HG03064 (cell line): ENCODE measurements around the gene CCDC92B.

Experiments used
- ATAC-seq: cut with Tn5 transposase; IDR thresholded peaks from one replicate; pipeline ENCODE4 v1.9.1; 2021; ENCODE audit warnings: low read depth; ENCODE audit not compliant: unreplicated experiment

Gene CCDC92B

GRCh38 chr17:2723505-2723996 lies 25.9 kb downstream of the CCDC92B start:
- ATAC-seq, result no peak

- no peak for ATAC-seq
Measured at GRCh38 chr17:2722611-2723010, 26.8 kb downstream of the CCDC92B start.

GRCh38 chr17:2721603-2722002 lies 27.8 kb downstream of the CCDC92B start:
- no peak for ATAC-seq

- no peak for ATAC-seq
Measured at GRCh38 chr17:2719861-2720260, 29.6 kb downstream of the CCDC92B start.

GRCh38 chr17:2718150-2718938 lies 31.1 kb downstream of the CCDC92B start:
- ATAC-seq, result no peak

GRCh38 chr17:2716649-2717048 lies 32.8 kb downstream of the CCDC92B start:
- ATAC-seq, result no peak

GRCh38 chr17:2713881-2714280 lies 35.6 kb downstream of the CCDC92B start:
- no peak for ATAC-seq

GRCh38 chr17:2712300-2713043 lies 37.0 kb downstream of the CCDC92B start:
- ATAC-seq, result no peak

- peak; percentile 59 for ATAC-seq
Measured at GRCh38 chr17:2711608-2712299, 37.7 kb downstream of the CCDC92B start, which contains the start of gene CLUH. CLUH (minus strand) TSS chr17:2711764; CDS start chr17:2711661, 103 bp downstream.

- ATAC-seq, result peak; percentile 17
Measured at GRCh38 chr17:2710803-2711607, 38.4 kb downstream of the CCDC92B start.

GRCh38 chr17:2710071-2710802 lies 39.2 kb downstream of the CCDC92B start:
- ATAC-seq, result no peak

- no peak for ATAC-seq
Measured at GRCh38 chr17:2709183-2709661, 40.2 kb downstream of the CCDC92B start.

- ATAC-seq, result no peak
Measured at GRCh38 chr17:2708585-2709182, 40.8 kb downstream of the CCDC92B start.

- ATAC-seq, result no peak
Measured at GRCh38 chr17:2707721-2708584, 41.5 kb downstream of the CCDC92B start.

- no peak for ATAC-seq
Measured at GRCh38 chr17:2706911-2707510, 42.4 kb downstream of the CCDC92B start.

- ATAC-seq, result no peak
Measured at GRCh38 chr17:2705888-2706795, 43.3 kb downstream of the CCDC92B start.

GRCh38 chr17:2705263-2705662 lies 44.2 kb downstream of the CCDC92B start:
- no peak for ATAC-seq
